Stimulated activated CD8-positive, alpha-beta memory T cell treated with anti-CD3 and anti-CD28 coated beads, Interleukin-4, amount 100 ng/mL, for 1 hour (primary cell): ENCODE data around the gene TNFRSF14.
"Not testable (repeated sequence)": the region's sequence is repeated elsewhere in the genome, so short reads cannot be mapped to it uniquely, and the experiment has no call there.

Experiments used
- DNase-seq, 2 donors: peaks; one replicate each; pipeline ENCODE4 v3.0.0-alpha.2; 2020; ENCODE audit warnings: low read depth in 2 of 2, low spot score in 1 of 2

TNFRSF14 gene

GRCh38 chr1:2553076-2553475, 3.1 kb upstream of the TNFRSF14 start:
- not testable (repeated sequence) for DNase-seq

- no peak for DNase-seq
Observed at GRCh38 chr1:2553871-2554620, 2.1 kb upstream of the TNFRSF14 start.

- DNase-seq: no peak
Observed at GRCh38 chr1:2554621-2555387, 1.4 kb upstream of the TNFRSF14 start.

GRCh38 chr1:2555634-2556276, 416 bp upstream of the TNFRSF14 start:
- peak; percentile 52 to 55 for DNase-seq

- DNase-seq: no peak
Observed at GRCh38 chr1:2556678-2557481, 709 bp downstream of the TNFRSF14 start.

- no peak for DNase-seq
Observed at GRCh38 chr1:2557482-2558400, 1.6 kb downstream of the TNFRSF14 start.

GRCh38 chr1:2558420-2558819, 2.2 kb downstream of the TNFRSF14 start:
- no peak for DNase-seq

GRCh38 chr1:2558861-2559260, 2.7 kb downstream of the TNFRSF14 start:
- DNase-seq: no peak

GRCh38 chr1:2559509-2560298, 3.5 kb downstream of the TNFRSF14 start:
- no peak for DNase-seq

GRCh38 chr1:2560299-2561073, 4.3 kb downstream of the TNFRSF14 start:
- no peak for DNase-seq

- DNase-seq: no peak
Observed at GRCh38 chr1:2561446-2561845, 5.3 kb downstream of the TNFRSF14 start.

- no peak for DNase-seq
Observed at GRCh38 chr1:2561898-2562895, 6.0 kb downstream of the TNFRSF14 start.

- no peak for DNase-seq
Observed at GRCh38 chr1:2563205-2563604, 7.0 kb downstream of the TNFRSF14 start.

- DNase-seq: no peak
Observed at GRCh38 chr1:2564006-2564814, 8.0 kb downstream of the TNFRSF14 start.

- no peak for DNase-seq
Observed at GRCh38 chr1:2564815-2565374, 8.7 kb downstream of the TNFRSF14 start.
